Kidney epithelial cell (primary cell): ENCODE data around the gene TMEM14C. TPM values are rescaled to one million over a fixed set of nuclear protein-coding genes. Genes with fewer than 3 reads are reported as not detected.

Experiments
- DNase-seq: peaks from one replicate; pipeline ENCODE4 v3.0.0-alpha.2; 2010; ENCODE audit warnings: low read depth
- H3K27me3 ChIP-seq: 2 replicates; pipeline ENCODE4 v1.6.0; 2011; ENCODE audit warnings: low read length; ENCODE audit not compliant: control insufficient read depth, insufficient read depth
- H3K36me3 ChIP-seq: 2 replicates; pipeline ENCODE4 v1.5.1; 2011; ENCODE audit warnings: low read length; ENCODE audit not compliant: control insufficient read depth, insufficient read depth
- H3K4me3 ChIP-seq: 2 replicates; pipeline ENCODE4 v1.5.1; 2011; ENCODE audit warnings: low read depth, mild to moderate bottlenecking, control low read depth, low read length
- total RNA-seq: library from RNA; depleted of rRNA; stranded (reverse); fragments of >200 nt; gene quantifications from 2 replicates; pipeline ENCODE4 v1.2.3, GENCODE V29; 2015
- TF ChIP-seq, protein P1 (sequence below): IDR thresholded peaks from 2 replicates; pipeline ENCODE4 v1.5.1; 2011; ENCODE audit warnings: mild to moderate bottlenecking, moderate library complexity, low read length, control low read depth, inconsistent platforms; ENCODE audit not compliant: insufficient read depth, poor library complexity, severe bottlenecking

The TMEM14C gene
- total RNA-seq, 1 donor from 2014 or later = 190 TPM

DNA sequence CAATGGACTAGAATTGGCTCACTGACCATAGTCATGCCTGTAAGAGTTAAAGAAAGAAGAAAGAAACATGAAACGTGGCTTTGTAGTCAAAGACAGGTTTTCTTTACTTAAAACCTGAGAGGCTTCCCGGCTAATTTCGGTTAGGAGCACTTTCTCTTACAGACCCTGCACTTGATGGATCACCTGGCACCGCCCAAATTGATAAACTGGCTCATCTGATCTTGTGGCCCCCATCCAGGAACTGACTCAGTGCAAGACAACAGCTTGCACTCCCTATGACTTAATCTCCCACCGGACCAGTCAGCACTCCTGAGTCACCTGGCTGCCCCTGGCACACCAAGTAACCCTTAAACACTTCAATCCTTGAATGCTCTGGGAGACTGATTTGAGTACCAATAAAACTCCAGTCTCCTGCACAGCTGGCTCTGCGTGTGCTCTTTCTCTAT lies 37.0 kb downstream of the TMEM14C start:
- peak; percentile 94 for DNase-seq
- Histone ChIP-seq H3K36me3 (no peaks in the 10 kb centered on the region), H3K4me3 (no peak overlapping the region), H3K27me3 (no peaks in the 10 kb centered on the region)
- TF ChIP-seq, protein P1, sequence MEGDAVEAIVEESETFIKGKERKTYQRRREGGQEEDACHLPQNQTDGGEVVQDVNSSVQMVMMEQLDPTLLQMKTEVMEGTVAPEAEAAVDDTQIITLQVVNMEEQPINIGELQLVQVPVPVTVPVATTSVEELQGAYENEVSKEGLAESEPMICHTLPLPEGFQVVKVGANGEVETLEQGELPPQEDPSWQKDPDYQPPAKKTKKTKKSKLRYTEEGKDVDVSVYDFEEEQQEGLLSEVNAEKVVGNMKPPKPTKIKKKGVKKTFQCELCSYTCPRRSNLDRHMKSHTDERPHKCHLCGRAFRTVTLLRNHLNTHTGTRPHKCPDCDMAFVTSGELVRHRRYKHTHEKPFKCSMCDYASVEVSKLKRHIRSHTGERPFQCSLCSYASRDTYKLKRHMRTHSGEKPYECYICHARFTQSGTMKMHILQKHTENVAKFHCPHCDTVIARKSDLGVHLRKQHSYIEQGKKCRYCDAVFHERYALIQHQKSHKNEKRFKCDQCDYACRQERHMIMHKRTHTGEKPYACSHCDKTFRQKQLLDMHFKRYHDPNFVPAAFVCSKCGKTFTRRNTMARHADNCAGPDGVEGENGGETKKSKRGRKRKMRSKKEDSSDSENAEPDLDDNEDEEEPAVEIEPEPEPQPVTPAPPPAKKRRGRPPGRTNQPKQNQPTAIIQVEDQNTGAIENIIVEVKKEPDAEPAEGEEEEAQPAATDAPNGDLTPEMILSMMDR = no peak

DNA sequence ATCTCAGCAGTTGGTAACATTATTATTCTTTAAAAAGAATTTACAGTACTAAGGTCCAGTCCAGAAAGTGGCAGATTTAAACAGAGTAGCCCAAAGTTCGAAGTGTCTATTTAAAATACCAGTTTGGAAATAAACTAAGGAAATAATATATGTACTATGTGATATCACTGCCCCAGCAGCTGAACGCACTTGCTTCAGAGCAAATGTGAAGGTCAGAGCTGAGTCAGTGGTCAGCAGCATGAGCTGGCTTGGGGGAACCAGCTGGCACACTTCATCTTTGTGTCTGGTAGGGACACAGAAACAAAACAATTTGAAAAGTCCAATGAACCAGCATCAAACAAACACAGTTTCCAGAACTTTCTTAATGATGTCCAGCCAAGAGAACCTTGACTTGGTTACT lies 40.1 kb downstream of the TMEM14C start:
- TF ChIP-seq, protein P1 = no peak
- DNase-seq = peak; percentile 26
- Histone ChIP-seq H3K27me3 (no peaks in the 10 kb centered on the region), H3K4me3 (no peak overlapping the region), H3K36me3 (no peaks in the 10 kb centered on the region)

DNA sequence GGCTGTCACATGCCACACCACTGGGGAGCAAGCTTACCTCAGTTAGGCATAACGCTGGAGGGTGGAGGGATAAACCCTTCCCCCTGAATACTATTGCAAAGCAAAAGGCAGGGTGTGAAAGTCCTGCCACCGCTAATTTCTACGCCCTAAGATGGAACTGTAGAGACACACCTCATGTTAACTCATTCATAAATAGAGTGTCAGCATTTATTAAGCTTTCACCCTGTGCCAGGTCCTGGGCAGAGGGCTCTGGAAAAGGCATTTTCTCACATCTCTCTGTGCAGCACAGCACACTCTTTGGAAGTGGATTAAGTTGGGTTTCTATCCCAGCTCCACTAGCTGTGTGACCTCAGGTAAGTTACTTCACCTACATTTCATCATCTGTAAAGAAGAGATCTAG lies 46.5 kb downstream of the TMEM14C start:
- no peaks in the 10 kb centered on the region for H3K27me3 ChIP-seq
- TF ChIP-seq, protein P1 = no peak
- DNase-seq = no peak

DNA sequence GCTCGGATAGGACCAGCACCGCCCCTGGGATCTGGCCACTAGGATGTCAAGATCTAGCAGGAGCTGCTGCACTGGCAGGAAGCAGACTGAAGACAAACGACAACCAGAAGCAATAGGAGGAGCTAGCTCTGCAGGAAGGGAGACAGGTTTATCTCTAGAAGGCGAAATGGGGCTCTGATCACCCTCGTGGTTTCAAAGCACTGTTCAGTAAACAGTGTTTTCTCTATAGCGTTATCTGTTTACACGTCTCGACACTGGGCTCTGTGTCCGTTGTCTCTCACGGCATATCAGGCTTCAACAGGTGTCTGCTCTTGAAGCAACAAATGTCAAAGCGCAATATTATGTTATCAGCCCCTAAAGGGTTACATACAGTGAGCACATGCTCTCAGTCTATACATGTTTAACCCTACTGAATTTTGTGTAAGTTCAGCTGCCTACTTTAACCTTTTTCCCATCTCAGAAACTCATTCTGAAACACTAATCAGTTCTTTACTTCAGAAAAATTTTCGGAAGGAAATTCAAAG lies 48.6 kb downstream of the TMEM14C start:
- TF ChIP-seq, protein P1 = no peak
- no peaks in the 10 kb centered on the region for H3K27me3 ChIP-seq
- H3K36me3 ChIP-seq = no peaks in the 10 kb centered on the region
- H3K4me3 ChIP-seq = no peak overlapping the region
- DNase-seq = no peak

More for the DNA sequence above, 46.5 kb downstream of the TMEM14C start:
- H3K4me3 ChIP-seq = no peak overlapping the region
- H3K36me3 ChIP-seq = no peaks in the 10 kb centered on the region

DNA sequence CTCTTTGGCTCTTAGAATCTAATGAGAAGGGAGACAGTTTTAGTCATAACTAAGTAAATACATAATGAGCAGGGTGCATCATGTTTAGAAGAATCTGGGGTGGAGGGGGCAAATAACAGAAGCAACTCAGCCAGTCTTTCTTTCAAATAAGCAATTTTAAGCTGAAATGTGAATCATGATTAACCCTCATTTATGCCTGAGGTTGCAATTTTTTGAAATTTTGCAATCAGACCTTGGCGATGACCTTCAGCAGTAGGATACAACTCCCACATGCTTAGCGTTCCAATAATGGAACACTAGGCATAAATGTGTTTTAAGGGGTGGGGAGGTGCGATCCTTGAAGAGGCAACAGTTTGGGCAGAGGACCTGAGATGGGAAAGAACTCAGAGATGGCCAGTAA lies 55.4 kb downstream of the TMEM14C start:
- TF ChIP-seq, protein P1 = no peak
- H3K27me3 ChIP-seq = no peaks in the 10 kb centered on the region
- no peak for DNase-seq
- no peak overlapping the region for H3K4me3 ChIP-seq
- H3K36me3 ChIP-seq = no peaks in the 10 kb centered on the region

DNA sequence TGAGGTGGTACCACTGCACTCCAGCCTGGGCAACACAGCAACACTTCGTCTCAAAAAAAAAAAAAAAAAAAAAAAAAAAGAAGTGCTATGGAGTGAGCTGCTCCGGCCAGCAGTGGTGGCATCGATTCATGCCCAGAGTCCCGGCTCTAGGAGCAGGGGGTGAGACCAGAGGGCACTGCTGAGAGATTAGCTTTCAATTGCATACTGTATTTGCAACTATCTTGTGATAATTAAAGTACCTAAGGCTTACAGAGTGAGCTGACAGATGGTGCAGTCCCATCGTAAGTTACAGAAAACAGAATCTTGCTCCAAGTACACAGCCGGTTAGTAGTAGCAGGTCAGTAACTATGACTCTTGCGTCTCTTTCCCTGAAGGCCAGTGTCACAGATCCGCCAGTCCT lies 56.2 kb downstream of the TMEM14C start:
- TF ChIP-seq, protein P1 = no peak
- no peaks in the 10 kb centered on the region for H3K27me3 ChIP-seq
- DNase-seq = no peak
- no peaks in the 10 kb centered on the region for H3K36me3 ChIP-seq
- H3K4me3 ChIP-seq = no peak overlapping the region
